Head of caudate nucleus (tissue), 42 donors: ENCODE results near the gene ZFYVE27.

Source experiments
- DNase-seq, 42 donors: peaks; one replicate each; pipeline versions ENCODE4 v3.0.0 to v3.0.0-alpha.2; 2020 to 2021; ENCODE audit warnings: mixed read lengths in 7 of 42
- intact Hi-C: fragments of 100-400 bp; cut with DNase I; formaldehyde crosslinking; loops from one replicate; pipeline ENCODE4 v1.15.0; 2022

ZFYVE27 gene

DNA sequence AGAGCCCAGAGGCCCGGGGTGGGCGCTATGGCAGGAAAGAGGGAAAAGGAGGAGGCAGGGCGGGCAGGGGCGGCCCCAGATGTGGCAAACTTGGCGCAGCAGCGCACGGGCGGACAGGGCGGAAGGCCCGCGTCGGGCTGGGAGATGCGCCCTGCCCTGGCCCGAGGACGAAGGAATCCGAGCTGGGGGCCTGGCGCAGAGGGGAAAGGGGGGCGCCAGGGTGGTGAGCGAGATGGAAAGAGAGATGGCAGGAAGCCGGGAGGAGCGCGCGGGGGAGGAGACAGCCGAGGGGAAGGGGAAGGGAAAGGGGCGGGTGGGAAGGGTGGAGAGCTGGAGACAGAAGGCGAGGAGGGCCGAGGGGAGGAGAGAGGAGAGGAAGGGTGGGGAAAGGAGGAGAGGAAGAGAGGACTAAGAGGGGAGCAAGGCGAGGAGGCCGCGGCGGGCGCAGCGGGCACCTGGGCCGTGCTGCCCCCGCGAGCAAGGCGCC, 23.5 kb upstream of the ZFYVE27 start, which contains the start of gene MARVELD1:
Gene MARVELD1, plus strand, starts transcription at position 392 of the 487 bp plus-strand sequence. CDS start 147 bp downstream, outside the sequence.
- peak in 34 of 42 donors; percentile 21 to 70 (median 44) for DNase-seq

DNA sequence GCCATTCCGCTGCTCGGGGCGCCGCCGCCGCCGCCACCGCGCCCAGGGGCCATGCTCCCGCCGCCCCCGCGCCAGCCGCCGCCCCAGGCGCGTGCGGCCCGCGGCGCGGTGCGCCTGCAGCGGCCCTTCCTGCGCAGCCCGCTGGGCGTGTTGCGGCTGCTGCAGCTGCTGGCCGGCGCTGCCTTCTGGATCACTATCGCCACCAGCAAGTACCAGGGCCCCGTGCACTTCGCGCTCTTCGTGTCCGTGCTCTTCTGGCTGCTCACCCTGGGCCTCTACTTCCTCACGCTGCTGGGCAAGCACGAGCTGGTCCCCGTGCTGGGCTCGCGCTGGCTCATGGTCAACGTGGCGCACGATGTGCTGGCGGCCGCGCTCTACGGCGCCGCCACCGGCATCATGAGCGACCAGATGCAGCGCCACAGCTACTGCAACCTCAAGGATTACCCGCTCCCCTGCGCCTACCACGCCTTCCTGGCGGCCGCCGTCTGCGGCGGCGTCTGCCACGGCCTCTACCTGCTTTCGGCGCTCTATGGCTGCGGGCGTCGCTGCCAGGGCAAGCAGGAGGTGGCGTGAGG, 23.0 kb upstream of the ZFYVE27 start:
- DNase-seq, result peak; percentile 33 to 86 (median 73)
- intact Hi-C loops, result loop anchor here (2.0 kb wide), 1 partner anchor 17 kb away; no protein-coding TSS in a partner anchor

More for the DNA sequence above, 23.5 kb upstream of the ZFYVE27 start, which contains the start of gene MARVELD1:
- intact Hi-C loops, result loop anchor here (2.0 kb wide), 1 partner anchor 17 kb away; no protein-coding TSS in a partner anchor

DNA sequence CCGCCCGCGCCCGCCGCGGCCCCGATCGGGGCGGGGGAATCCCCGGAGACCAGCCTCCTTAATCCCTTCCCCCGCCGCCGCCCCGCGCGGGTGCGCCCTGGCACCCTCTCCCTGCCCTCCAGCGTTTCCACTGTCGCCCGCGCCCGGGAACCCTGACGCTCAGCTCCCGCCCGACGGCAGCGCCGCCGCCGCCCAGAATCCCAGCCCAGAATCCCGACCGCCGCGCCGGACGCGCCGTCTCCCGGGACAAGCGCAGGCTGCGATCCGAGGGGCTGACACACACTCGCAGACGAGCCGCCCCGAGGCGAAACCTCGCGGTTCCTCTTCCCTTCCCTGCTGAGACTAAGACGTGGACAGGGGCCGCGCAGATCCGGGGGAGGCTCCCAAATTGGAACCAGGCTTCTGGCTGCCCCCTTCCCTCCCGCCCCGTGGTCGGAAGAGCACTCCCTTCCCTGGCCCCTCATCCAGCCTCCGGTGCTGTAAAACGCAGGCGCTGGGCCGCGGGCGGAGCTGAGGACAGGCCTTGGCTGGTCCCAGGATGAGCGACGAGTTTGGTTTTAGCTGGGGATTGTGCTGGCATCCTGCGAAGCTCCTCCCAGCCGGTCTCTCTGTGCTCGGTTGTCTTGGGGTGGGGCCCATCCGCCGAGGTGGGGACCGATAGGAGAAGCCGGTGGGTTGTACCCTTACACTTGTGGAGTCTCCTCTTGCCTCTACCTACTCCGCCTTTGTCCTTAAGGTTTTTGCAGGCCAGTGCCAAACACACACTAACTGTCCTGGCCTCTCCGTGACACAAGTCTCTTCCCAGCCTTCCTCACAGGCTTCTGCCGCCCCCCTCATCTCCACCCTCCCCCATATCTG, 22.3 kb upstream of the ZFYVE27 start:
- peak in 37 of 42 donors; percentile 14 to 71 (median 45) for DNase-seq
- intact Hi-C loops, result no loop called here

DNA sequence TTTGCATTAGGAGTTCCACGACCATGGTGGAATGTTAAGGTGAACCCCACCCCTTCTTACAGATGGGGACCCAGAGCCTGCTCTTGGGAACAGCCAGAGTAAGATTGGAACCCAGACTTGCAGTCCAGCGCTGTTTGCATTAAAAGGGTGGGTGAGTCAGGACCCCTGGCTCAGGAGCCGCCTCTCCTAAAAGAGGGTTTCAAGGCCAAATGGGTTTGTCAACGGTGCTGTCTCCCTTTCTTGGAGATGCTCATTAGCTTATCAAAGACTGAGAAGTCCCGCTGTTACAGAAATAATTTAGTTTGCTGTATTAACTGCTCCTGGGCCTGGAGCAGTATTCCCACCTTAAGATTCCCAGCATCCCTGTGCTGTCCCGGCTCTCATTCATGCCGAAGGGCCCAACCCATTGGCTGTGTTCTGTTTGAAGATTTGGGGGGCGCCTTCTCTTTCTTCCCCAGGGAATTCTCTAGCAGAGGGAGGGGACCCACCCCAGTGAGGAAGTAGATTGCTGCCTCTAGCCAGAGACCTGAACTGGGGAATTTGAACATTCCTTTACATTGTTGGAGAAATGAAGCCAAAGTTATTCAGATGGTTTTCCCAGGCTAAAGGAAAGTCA, 21.6 kb upstream of the ZFYVE27 start:
- no peak for DNase-seq
- intact Hi-C loops, result no loop called here

DNA sequence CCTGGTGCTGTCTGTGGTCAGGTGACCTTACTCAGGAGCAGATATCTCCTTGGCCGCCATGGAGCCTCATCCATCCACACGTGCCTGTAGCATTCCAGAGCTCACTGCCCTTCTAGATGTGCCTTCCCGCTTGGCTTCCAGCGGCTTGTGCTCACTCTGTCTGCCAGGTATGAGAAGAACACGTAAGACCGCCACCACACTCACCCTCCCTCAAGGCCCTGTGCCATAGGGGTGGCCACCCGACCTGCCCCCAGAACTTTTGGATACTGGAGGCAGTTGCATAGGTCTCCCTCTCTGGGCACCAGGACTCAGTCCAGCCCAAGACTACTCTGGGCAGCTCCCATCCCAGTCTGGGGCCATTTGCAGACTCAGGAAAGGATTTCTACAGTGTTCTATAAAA, 19.3 kb upstream of the ZFYVE27 start:
- DNase-seq, result no peak
- intact Hi-C loops, result no loop called here

DNA sequence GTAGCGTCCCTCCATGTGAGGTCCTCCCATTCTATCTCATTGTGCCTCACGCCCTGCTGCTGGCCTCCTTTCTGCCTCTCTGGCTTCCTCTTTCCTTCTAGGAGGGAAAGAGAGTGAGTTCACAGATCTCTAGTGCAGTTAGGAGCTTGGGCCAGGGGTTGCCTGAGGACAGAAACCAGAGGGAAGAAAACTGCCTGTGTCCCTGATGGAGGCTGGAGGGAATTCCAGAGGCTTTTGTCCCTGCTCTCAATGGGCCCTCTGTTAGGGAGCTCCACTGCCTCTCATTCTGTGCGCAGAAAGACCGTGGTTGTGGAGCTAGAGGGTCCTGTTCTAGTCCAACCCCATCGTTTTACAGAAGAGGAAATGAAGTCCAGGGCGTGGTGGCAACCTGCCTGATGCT, 18.8 kb upstream of the ZFYVE27 start:
- intact Hi-C loops, result no loop called here
- DNase-seq, result peak in 40 of 42 donors; percentile 12 to 88 (median 64)

DNA sequence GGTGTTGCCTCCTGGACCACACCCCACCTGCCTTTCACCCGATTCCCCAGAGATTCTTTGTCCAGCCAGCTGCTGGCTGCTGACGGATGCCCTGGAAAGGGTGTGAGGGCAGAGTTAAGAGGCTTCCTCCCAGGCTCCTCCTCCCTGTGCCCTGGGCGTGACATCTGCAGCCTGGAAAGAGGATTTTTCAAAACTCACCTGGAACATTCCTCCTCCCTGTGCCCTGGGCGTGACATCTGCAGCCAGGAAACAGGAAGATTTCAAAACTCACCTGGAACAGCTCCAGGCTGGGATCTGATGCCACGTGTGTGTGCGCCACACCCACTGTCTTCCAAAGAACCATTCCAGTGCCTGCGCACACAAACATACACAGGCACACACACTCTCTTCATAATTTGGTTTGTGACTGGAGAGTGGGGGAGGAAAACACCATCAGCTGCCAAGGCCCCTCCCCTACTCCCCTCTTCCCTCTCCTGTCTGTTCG, 18.2 kb upstream of the ZFYVE27 start:
- intact Hi-C loops, result no loop called here
- peak in 40 of 42 donors; percentile 25 to 84 (median 64) for DNase-seq

DNA sequence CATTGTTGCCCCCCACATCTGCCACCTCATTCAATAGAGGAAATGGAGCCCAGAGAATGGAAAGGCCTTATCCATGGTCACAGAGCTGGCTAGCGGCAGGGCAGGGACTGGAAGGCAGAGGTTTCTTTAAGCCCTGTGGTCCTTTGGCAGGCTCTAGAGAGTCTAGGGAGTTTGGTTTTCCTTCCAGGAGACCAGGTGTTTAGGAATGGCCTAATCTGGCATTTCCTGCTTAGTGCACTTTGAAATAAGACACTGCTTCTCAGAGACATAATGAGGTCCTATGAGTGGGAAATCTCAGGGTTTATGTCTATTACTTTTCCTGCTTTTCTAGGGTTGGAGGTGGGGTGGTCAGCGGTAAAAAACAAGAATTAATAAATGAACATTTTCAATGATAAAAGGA, 17.3 kb upstream of the ZFYVE27 start:
- intact Hi-C loops, result no loop called here
- DNase-seq, result no peak

DNA sequence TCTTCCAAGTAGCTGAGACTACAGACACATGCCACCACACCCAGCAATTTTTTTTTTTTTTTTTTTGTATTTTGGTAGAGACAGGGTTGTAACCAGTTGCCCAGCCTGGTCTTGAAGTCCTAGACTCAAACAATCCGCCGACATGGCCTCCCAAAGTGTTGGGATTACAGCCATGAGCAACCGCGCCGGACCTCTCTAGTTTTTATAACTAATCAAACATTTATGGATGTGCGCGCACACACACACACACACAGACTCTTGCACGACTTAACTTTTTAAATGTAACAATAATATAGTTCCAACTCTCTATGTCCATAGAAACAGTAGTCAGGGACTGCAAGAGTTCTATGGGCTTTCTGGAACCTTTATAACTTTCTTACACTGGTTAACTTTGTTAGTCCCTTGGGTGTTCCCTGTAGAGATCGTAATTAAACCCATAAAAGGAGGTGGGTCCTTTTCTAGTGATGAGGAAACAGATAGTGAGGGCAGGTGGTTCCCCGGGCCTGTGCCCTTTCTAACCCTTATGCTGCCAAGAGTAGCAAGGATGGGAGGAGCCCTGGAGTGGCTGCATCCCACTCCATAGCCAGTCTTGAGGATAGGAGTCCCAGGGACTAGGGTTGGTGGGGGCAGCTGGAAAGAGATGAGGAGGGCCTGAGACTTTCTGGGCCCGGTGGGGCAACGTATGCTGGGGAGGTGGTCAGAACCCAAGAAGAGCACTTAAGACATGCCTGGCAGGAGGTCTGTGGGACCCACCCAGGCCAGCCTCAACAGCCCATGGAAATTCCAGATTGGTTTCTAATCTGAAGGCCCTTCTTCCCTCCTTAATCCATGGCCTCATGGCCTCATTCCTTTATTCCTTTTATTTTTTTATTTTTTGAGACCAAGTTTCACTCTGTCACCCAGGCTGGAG, 14.8 kb upstream of the ZFYVE27 start:
- no peak for DNase-seq
- intact Hi-C loops, result no loop called here

DNA sequence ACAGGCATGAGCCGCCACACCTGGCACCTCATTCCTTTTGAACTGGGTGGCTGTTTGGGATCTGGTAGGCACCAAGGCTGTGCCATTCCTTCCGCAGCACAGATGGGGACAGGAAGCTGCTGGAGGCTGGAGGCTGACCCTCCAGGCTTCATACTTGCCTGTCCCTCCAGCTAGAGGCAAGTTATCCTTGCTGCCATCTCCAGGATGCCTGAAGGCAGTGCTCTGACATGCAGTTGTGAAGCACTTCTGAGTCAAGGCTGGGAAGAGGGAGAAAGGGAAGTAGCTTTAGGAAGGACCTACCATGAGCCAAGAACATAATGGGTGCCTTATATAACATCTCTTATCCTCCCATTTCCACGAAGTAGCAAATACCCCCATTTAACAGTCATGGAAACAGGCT, 13.9 kb upstream of the ZFYVE27 start:
- intact Hi-C loops, result no loop called here
- DNase-seq, result no peak

DNA sequence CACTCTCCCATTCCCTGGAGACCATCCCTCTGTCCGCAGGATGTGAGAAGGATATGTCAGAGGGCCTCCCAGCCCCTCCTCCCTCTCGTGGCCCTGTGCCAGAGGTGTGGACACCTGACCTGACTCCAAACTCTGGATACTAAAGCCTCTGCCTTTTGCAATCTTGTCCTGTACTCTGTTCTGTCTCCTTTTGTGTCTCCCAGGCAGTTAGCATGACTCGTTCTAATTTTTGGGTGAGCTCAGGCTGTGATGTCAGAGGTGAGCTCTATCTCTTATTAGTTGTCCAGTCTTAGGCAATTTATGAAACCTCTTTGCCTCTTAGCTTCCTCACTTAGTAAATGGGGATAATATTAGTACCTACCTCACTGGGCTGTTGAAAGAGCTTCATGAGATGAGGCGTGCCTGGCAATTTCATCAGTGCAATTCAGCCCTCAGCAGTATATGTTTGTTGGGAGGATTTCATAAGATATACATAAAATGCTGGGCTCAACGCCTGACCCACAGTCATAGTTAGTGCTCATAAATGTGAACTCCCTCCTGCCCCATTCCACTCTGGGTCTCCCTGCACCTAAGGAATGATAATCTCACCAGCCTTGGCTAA, 12.5 kb upstream of the ZFYVE27 start:
- intact Hi-C loops, result no loop called here
- no peak for DNase-seq

DNA sequence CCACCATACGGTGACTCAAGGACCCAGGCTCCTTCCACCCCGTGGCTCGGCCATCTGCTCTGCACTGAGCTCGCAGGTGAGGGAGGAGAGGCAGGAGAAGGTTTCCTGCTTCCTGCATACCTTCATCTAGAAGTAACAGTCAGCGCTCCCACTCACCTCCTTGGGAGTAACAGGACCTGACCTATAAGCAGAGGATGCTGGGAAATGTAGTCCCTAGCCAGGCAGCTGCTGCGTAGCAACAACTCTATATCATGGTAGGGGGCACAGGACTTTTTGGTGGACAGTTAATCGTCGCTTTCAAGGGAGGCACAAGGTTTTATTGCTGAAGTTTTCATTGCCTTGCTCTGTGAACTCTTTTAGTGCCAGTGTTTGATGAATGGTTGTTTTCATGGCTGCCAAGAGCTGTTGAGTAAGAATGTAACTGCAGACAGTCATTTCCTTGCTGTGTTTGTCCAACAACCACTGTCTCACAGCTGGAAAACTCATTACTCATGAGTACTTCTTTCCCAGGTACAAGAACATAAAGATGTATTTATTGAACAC, 10.2 kb upstream of the ZFYVE27 start:
- DNase-seq, result peak in 15 of 42 donors; percentile 10 to 75 (median 45)
- intact Hi-C loops, result no loop called here

DNA sequence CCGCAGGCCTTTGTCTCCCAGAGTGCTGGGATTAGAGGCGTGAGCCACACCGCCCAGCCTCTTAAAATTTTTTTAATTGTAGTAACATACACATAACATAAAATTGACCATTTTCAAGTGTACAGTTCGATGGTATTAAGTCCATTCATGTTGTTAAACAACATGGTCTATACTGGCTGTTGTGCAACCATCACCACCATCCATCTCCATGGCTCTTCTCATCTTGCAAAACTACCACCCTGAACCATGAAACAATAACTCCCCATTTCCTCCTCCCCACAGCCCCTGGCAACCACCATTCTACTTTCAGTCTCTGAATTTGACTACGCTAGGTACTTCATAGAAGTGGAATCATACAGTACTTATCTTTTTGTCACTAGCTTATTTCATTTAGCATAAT, 7.9 kb upstream of the ZFYVE27 start:
- intact Hi-C loops, result no loop called here
- no peak for DNase-seq

DNA sequence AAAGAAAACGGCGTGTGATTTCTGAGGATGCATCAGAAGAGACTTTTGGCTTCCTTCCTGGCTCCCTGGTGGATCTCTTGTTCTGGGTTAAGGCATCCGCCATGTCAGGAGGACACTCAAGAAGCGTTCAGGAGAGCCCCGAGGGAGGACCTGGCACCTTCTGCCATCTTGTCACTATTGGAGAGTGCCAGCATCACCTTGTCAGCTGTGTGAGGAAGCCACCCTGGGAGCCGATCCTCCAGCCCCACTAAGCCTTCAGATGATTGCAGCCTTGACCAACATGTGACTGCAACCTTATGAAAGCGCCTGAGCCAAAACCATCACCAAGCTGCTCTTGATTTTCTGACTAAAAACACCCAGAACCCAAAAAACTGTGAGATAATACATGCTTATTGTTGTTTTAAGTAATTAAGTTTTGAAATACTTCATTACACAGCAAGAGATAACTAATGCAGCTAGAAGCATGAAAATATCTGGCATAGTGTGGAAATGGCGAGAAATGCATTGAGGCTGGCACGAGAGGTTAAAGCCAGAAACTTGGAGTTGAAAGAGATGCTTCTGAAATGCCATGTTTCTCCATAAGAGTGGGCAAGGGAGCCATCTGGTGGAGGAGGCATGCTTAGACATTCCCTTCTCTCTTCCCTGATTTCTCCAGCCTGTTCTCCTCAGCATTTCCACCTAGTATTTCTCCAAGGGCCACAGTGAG, 5.4 kb upstream of the ZFYVE27 start:
- intact Hi-C loops, result loop anchor here (2.0 to 10.0 kb wide), 2 partner anchors 19 to 47 kb away; partner anchors contain the start of genes AVPI1 and MARVELD1

DNA sequence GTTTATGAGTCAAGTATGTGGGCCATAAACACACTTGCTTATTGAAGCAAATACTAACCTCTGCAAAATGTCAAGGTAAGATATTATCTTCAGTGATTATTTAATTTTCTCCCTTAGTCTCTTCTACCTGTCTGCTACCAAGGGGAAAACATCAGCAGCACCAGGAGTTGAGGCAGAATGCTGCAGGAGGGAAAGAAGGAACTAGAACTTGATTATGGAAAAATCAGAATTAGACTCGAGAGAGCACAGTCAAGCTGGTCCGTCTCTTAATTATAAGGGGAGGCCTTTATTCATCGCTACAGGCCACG, 4.9 kb upstream of the ZFYVE27 start:
- no peak for DNase-seq
- intact Hi-C loops, result loop anchor here (10.0 kb wide), 1 partner anchor 47 kb away; the partner anchor contains the start of gene AVPI1

More for the DNA sequence above, 5.4 kb upstream of the ZFYVE27 start:
- peak in 41 of 42 donors; percentile 26 to 92 (median 80) for DNase-seq

DNA sequence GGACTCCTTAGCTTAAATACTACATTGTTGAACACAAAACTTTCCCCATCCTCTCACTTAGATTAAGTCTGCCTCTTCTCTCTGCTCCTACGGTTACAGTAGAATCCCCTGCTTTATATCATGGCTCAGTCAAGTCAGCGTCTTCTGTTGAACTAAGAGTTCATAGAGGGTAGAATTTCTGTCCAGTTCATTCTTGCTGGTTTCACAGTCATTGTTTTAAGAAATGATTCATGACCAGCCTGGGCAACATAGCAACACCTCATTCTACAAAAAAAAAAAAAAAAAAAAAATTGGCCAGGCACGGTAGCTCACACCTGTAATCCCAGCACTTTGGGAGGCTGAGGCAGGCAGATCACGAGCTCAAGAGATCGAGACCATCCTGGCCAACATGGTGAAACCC, 3.7 kb upstream of the ZFYVE27 start:
- intact Hi-C loops, result loop anchor here (10.0 kb wide), 1 partner anchor 48 kb away; the partner anchor contains the start of gene AVPI1
- no peak for DNase-seq

DNA sequence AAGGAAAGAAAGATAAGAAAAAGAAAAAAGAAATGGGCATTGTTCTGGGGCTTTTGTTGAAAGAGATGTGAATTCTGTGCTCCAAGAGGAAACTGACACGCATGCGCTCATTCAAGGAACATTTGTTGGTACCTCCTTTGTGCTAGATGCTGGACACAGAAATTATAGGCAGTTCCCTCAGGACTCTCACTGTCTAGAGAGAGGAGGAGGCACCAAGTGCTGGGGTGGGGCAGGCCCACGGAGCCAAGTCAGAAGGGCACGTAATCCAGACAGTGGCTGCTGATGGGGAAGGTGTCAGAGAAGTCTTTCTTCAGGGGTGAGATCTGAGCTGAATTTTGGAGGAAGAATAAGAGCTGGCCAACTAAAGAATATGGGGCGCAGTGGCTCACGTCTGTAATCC, 2.9 kb upstream of the ZFYVE27 start:
- no peak for DNase-seq
- intact Hi-C loops, result loop anchor here (10.0 kb wide), 1 partner anchor 49 kb away; the partner anchor contains the start of gene AVPI1
